Tibial nerve (tissue), 4 donors: Measurements from ENCODE around the gene MME. TPM values are rescaled to one million over a fixed set of nuclear protein-coding genes. Genes with fewer than 3 reads are reported as not detected.

Source experiments
- DNase-seq, 2 donors: peaks; one replicate each; pipeline ENCODE4 v3.0.0-alpha.2; 2019; ENCODE audit warnings: low spot score in 2 of 2
- H3K27ac ChIP-seq, 4 donors: fragments of 200-600 bp; sonication (generic) in 3 of 4; one replicate each; pipeline ENCODE4 v1.5.1; 2017 to 2019; ENCODE audit warnings: mild to moderate bottlenecking in 1 of 4
- H3K27me3 ChIP-seq, 2 donors: fragments of 200-600 bp; sonication (generic) in 1 of 2; one replicate each; pipeline versions ENCODE4 v1.5.1 to v1.6.0; 2017 to 2019
- H3K36me3 ChIP-seq, 3 donors: fragments of 200-600 bp; sonication (generic); one replicate each; pipeline ENCODE4 v1.5.1; 2018 to 2019
- H3K4me1 ChIP-seq, 4 donors: fragments of 200-600 bp; sonication (generic) in 3 of 4; one replicate each; pipeline ENCODE4 v1.5.1; 2017 to 2019
- H3K4me3 ChIP-seq, 4 donors: fragments of 200-600 bp; sonication (generic) in 3 of 4; one replicate each; pipeline ENCODE4 v1.5.1; 2017 to 2019; ENCODE audit warnings: mild to moderate bottlenecking in 1 of 4, moderate library complexity in 1 of 4
- H3K9me3 ChIP-seq, 4 donors: fragments of 200-600 bp; sonication (generic) in 3 of 4; one replicate each; pipeline ENCODE4 v1.5.1; 2017 to 2019
- CTCF ChIP-seq, 5 experiments: fragments of 200-600 bp in 3 of 5; fragments of 450-650 bp in 2 of 5; sonication (generic) in 3 of 5; IDR thresholded peaks; one replicate each; pipeline ENCODE4 v1.5.1; 2016 to 2019; ENCODE audit warnings: antibody characterized with exemption in 5 of 5, mild to moderate bottlenecking in 3 of 5, moderate library complexity in 2 of 5
- EP300 ChIP-seq, 2 donors: sonication (generic); formaldehyde crosslinking; IDR thresholded peaks; one replicate each; pipeline ENCODE4 v1.6.1; 2017; ENCODE audit warnings: antibody characterized with exemption in 2 of 2, mild to moderate bottlenecking in 1 of 2
- POLR2A ChIP-seq, 2 donors: fragments of 450-650 bp; IDR thresholded peaks; one replicate each; pipeline ENCODE4 v1.6.1; 2017; ENCODE audit warnings: antibody characterized with exemption in 2 of 2, mild to moderate bottlenecking in 2 of 2, moderate library complexity in 2 of 2
- WGBS, 2 donors: methylation state at CpG; one replicate each; pipeline ENCODE4 v1.1.5; 2018; 5-methylcytosine and 5-hydroxymethylcytosine counted together
- total RNA-seq, 4 donors: library from RNA; depleted of rRNA; stranded (reverse); fragments of >200 nt; gene quantifications; one replicate each; pipeline ENCODE4 v1.1.0, GENCODE V29; 2016

The MME gene
- total RNA-seq, 4 donors from 2014 or later, result 47.7 to 127 (median 112) TPM

- DNase-seq, result no peak
- H3K27ac ChIP-seq, result no peak overlapping the region
- TF ChIP-seq CTCF (IDR thresholded peaks at IDR 0.05), result no peak
- TF ChIP-seq EP300 (IDR thresholded peaks at IDR 0.05), result no peak
- no peak for TF ChIP-seq POLR2A (IDR thresholded peaks at IDR 0.05)
- peaks cover 0 to 13% (median 0%) of the 10 kb centered on the region in 4 donors for H3K4me1 ChIP-seq
- no peaks in the 10 kb centered on the region for H3K27me3 ChIP-seq
- no peaks in the 10 kb centered on the region for H3K9me3 ChIP-seq
- no peak overlapping the region for H3K4me3 ChIP-seq
- no peaks in the 10 kb centered on the region for H3K36me3 ChIP-seq
- WGBS, 2 donors, result 88 to 94% methylated on average over 2 of the region's 2 CpGs
Observed at GRCh38 chr3:155185631-155186071, 105.5 kb downstream of the MME start.

- no peak for DNase-seq
- WGBS, 2 donors, result 51 to 56% methylated on average over 2 of the region's 2 CpGs
- TF ChIP-seq CTCF (IDR thresholded peaks at IDR 0.05), result no peak
- no peak for TF ChIP-seq POLR2A (IDR thresholded peaks at IDR 0.05)
Observed at GRCh38 chr3:155188031-155188430, 107.9 kb downstream of the MME start.

GRCh38 chr3:155189478-155189877 is 109.4 kb downstream of the MME start:
- WGBS, 2 donors, result 91 to 94% methylated on average over 4 of the region's 4 CpGs
- no peaks in the 10 kb centered on the region for H3K9me3 ChIP-seq
- no peaks in the 10 kb centered on the region for H3K36me3 ChIP-seq
- no peak for DNase-seq
- no peaks in the 10 kb centered on the region for H3K27me3 ChIP-seq
- TF ChIP-seq POLR2A (IDR thresholded peaks at IDR 0.05), result no peak
- no peak for TF ChIP-seq EP300 (IDR thresholded peaks at IDR 0.05)
- TF ChIP-seq CTCF (IDR thresholded peaks at IDR 0.05), result no peak
- peaks cover 0 to 1% (median 0%) of the 10 kb centered on the region in 4 donors for H3K4me1 ChIP-seq
- H3K4me3 ChIP-seq, result no peak overlapping the region
- no peak overlapping the region for H3K27ac ChIP-seq

More at GRCh38 chr3:155188031-155188430, 107.9 kb downstream of the MME start:
- no peaks in the 10 kb centered on the region for H3K9me3 ChIP-seq
- H3K36me3 ChIP-seq, result no peaks in the 10 kb centered on the region
- H3K4me1 ChIP-seq, result peaks cover 0 to 13% (median 0%) of the 10 kb centered on the region in 4 donors
- no peak overlapping the region for H3K4me3 ChIP-seq
- H3K27me3 ChIP-seq, result no peaks in the 10 kb centered on the region
- no peak overlapping the region for H3K27ac ChIP-seq

- Histone ChIP-seq H3K36me3 (no peaks in the 10 kb centered on the region), H3K27ac (no peak overlapping the region), H3K27me3 (no peaks in the 10 kb centered on the region), H3K4me1 (no peaks in the 10 kb centered on the region), H3K9me3 (no peaks in the 10 kb centered on the region), H3K4me3 (no peak overlapping the region)
- TF ChIP-seq EP300 (IDR thresholded peaks at IDR 0.05) (no peak), CTCF (IDR thresholded peaks at IDR 0.05) (no peak), POLR2A (IDR thresholded peaks at IDR 0.05) (no peak)
- no peak for DNase-seq
Observed at GRCh38 chr3:155190691-155191090, 110.6 kb downstream of the MME start.

GRCh38 chr3:155192957-155193746 is 113.0 kb downstream of the MME start:
- DNase-seq, result no peak
- H3K4me3 ChIP-seq, result no peak overlapping the region
- no peak overlapping the region for H3K27ac ChIP-seq
- H3K9me3 ChIP-seq, result no peaks in the 10 kb centered on the region
- 83 to 90% methylated on average over 2 of the region's 2 CpGs for WGBS, 2 donors
- no peaks in the 10 kb centered on the region for H3K4me1 ChIP-seq
- TF ChIP-seq CTCF (IDR thresholded peaks at IDR 0.05), result no peak
- no peaks in the 10 kb centered on the region for H3K36me3 ChIP-seq
- no peaks in the 10 kb centered on the region for H3K27me3 ChIP-seq
